B cell (primary cell): ENCODE measurements around the gene PARVA. TPM values are rescaled to one million over a fixed set of nuclear protein-coding genes. Genes with fewer than 3 reads are reported as not detected.

Experiments used
- ATAC-seq: fragments of 200-7000 bp; cut with Tn5 transposase; one replicate; pipeline ENCODE4 v1.10.0; 2021; ENCODE audit warnings: low read depth, mild to moderate bottlenecking, moderate number of reproducible peaks, moderate library complexity
- CTCF ChIA-PET: fragments of 350-600 bp; sonication (Branson Sonifier 250); formaldehyde crosslinking; loops from one replicate; lab custom pipeline; 2021; ENCODE audit warnings: antibody characterized with exemption, inconsistent platforms; lab: Charles Lee
- POLR2A ChIA-PET: fragments of 350-600 bp; sonication (Branson Sonifier 250); formaldehyde crosslinking; loops from one replicate; lab custom pipeline; 2021; ENCODE audit warnings: antibody characterized with exemption; lab: Charles Lee
- DNase-seq: peaks from one replicate; pipeline ENCODE4 v3.0.0; 2013
- H2AFZ ChIP-seq: 2 replicates; pipeline ENCODE4 v1.6.1; 2012; ENCODE audit warnings: mild to moderate bottlenecking, low read depth, low read length; ENCODE audit not compliant: insufficient read depth, poor library complexity, severe bottlenecking
- H3K27ac ChIP-seq, 2 donors: 1 replicate in 1 of 2; 2 replicates in 1 of 2; pipeline ENCODE4 v1.5.1; 2012 to 2013; ENCODE audit warnings: low read length in 2 of 2, mild to moderate bottlenecking in 2 of 2, moderate library complexity in 1 of 2
- H3K27me3 ChIP-seq, 4 experiments: fragments of 200-600 bp in 1 of 4; sonication (generic) in 1 of 4; replicated peaks in 1 of 4; 1 replicate in 2 of 4; 2 replicates in 2 of 4; pipeline versions ENCODE4 v1.6.1 to v1.7.0; 2013 to 2016; ENCODE audit warnings: low read length in 3 of 4, mild to moderate bottlenecking in 2 of 4, mixed read lengths in 1 of 4, moderate library complexity in 1 of 4; ENCODE audit not compliant: insufficient read depth in 4 of 4, control insufficient read depth in 3 of 4; ENCODE audit errors: control extremely low read depth in 1 of 4
- H3K36me3 ChIP-seq, 2 experiments: replicated peaks in 1 of 2; 1 replicate in 1 of 2; 2 replicates in 1 of 2; pipeline versions ENCODE4 v1.6.1 to v1.7.1; 2013; ENCODE audit warnings: low read length in 1 of 2; ENCODE audit not compliant: insufficient read depth in 2 of 2, control insufficient read depth in 1 of 2; ENCODE audit errors: control extremely low read depth in 1 of 2, extremely low read depth in 1 of 2
- H3K4me1 ChIP-seq, 2 donors: fragments of 200-600 bp in 1 of 2; sonication (generic) in 1 of 2; 1 replicate in 1 of 2; 2 replicates in 1 of 2; pipeline versions ENCODE4 v1.5.1 to v1.6.1; 2013 to 2017; ENCODE audit warnings: low read length in 2 of 2; ENCODE audit not compliant: control insufficient read depth in 2 of 2, insufficient read depth in 2 of 2
- H3K4me2 ChIP-seq: replicated peaks from 2 replicates; pipeline ENCODE3; 2012; ENCODE audit warnings: mild to moderate bottlenecking, low read depth, low read length; ENCODE audit not compliant: poor library complexity, severe bottlenecking
- H3K4me3 ChIP-seq, 5 experiments: fragments of 200-600 bp in 1 of 5; sonication (generic) in 1 of 5; 1 replicate in 3 of 5; 2 replicates in 2 of 5; pipeline versions ENCODE4 v1.5.1 to v1.7.0; 2011 to 2016; ENCODE audit warnings: low read length in 4 of 5, mild to moderate bottlenecking in 4 of 5, low read depth in 2 of 5, control low read depth in 1 of 5, moderate library complexity in 1 of 5; ENCODE audit not compliant: insufficient read depth in 1 of 5; ENCODE audit errors: control extremely low read depth in 1 of 5, extremely low read depth in 1 of 5
- H3K79me2 ChIP-seq: fragments of 200-600 bp; sonication (generic); one replicate; pipeline ENCODE4 v1.6.0; 2016; ENCODE audit warnings: low read length; ENCODE audit not compliant: control insufficient read depth, insufficient read depth
- H3K9ac ChIP-seq: fragments of 200-600 bp; sonication (generic); 2 replicates; pipeline ENCODE4 v1.6.1; 2017; ENCODE audit warnings: mild to moderate bottlenecking, low read length, moderate library complexity
- H3K9me3 ChIP-seq, 3 donors: one replicate each; pipeline versions ENCODE4 v1.6.1 to v1.7.1; 2013; ENCODE audit warnings: low read length in 2 of 3; ENCODE audit not compliant: control insufficient read depth in 2 of 3, insufficient read depth in 1 of 3; ENCODE audit errors: control extremely low read depth in 1 of 3
- H4K20me1 ChIP-seq: 2 replicates; pipeline ENCODE4 v1.6.0; 2012; ENCODE audit warnings: mild to moderate bottlenecking, low read length; ENCODE audit not compliant: insufficient read depth, control insufficient read depth, poor library complexity, severe bottlenecking
- H3K27ac Mint-ChIP-seq: one replicate; pipeline ENCODE4 v1.8.0; 2021; ENCODE audit warnings: mixed read lengths
- H3K27me3 Mint-ChIP-seq: one replicate; pipeline ENCODE4 v1.8.0; 2021; ENCODE audit warnings: mixed read lengths
- H3K4me1 Mint-ChIP-seq: one replicate; pipeline ENCODE4 v1.8.0; 2021; ENCODE audit warnings: mixed read lengths
- H3K4me3 Mint-ChIP-seq: one replicate; pipeline ENCODE4 v1.8.0; 2021; ENCODE audit warnings: mixed read lengths
- H3K9me3 Mint-ChIP-seq: one replicate; pipeline ENCODE4 v1.8.0; 2022; ENCODE audit warnings: mixed read lengths; ENCODE audit not compliant: insufficient read depth
- CTCF ChIP-seq: fragments of 200-600 bp; IDR thresholded peaks from one replicate; pipeline ENCODE4 v1.8.0; 2022; ENCODE audit warnings: antibody characterized with exemption, mild to moderate bottlenecking
- EZH2 ChIP-seq: IDR thresholded peaks from 2 replicates; pipeline ENCODE4 v1.6.1; 2012; ENCODE audit warnings: borderline replicate concordance, low read depth, mild to moderate bottlenecking, moderate library complexity, low read length; ENCODE audit not compliant: insufficient read depth, poor library complexity, severe bottlenecking
- WGBS: methylation state at CpG from one replicate; pipeline ENCODE4 v1.1.5; 2013; ENCODE audit warnings: missing lambda C conversion rate; ENCODE audit not compliant: insufficient coverage; 5-methylcytosine and 5-hydroxymethylcytosine counted together
- intact Hi-C: fragments of 100-400 bp; cut with micrococcal nuclease; formaldehyde crosslinking; loops from one replicate; pipeline ENCODE4 v1.10.0; 2022
- polyA plus RNA-seq: library from polyadenylated mRNA; depleted of rRNA; stranded (reverse); fragments of >200 nt; gene quantifications from 2 replicates; pipeline ENCODE4 v1.2.3, GENCODE V29; 2012
- total RNA-seq, 2 donors: library from RNA; stranded (reverse); fragments of 120-200 nt in 1 of 2; gene quantifications; 1 replicate in 1 of 2; 2 replicates in 1 of 2; pipeline versions ENCODE4 v1.2.3 to v1.2.4, GENCODE V29; 2013 to 2022

Gene PARVA
- total and polyA plus RNA-seq, 2 donors (not counting 1 experiment from before 2014, with no cell fraction given) = not detected

GRCh38 chr11:12529793-12530192, 152.4 kb downstream of the PARVA start:
- H3K4me2 ChIP-seq = no peak overlapping the region
- H3K4me3 ChIP-seq = no peak overlapping the region
- intact Hi-C loops = no loop called here
- Mint-ChIP-seq H3K9me3 (no peaks in the 10 kb centered on the region), H3K4me1 (no peaks in the 10 kb centered on the region), H3K27me3 (no peaks in the 10 kb centered on the region), H3K27ac (no peak overlapping the region), H3K4me3 (no peak overlapping the region)
- H4K20me1 ChIP-seq = no peaks in the 10 kb centered on the region
- CTCF ChIA-PET = no interaction called here
- no peak overlapping the region for H3K9ac ChIP-seq
- H3K27ac ChIP-seq = no peak overlapping the region
- no peak for ATAC-seq
- no peak overlapping the region for H2AFZ ChIP-seq
- no peaks in the 10 kb centered on the region for H3K9me3 ChIP-seq
- H3K4me1 ChIP-seq = no peaks in the 10 kb centered on the region
- no peaks in the 10 kb centered on the region for H3K79me2 ChIP-seq
- no peaks in the 10 kb centered on the region for H3K27me3 ChIP-seq
- TF ChIP-seq CTCF (no peak), EZH2 (no peak)
- POLR2A ChIA-PET = no interaction called here
- no peak for DNase-seq
- no peaks in the 10 kb centered on the region for H3K36me3 ChIP-seq

GRCh38 chr11:12531020-12531419, 153.6 kb downstream of the PARVA start:
- Mint-ChIP-seq H3K4me3 (no peak overlapping the region), H3K9me3 (no peaks in the 10 kb centered on the region), H3K27ac (no peak overlapping the region), H3K27me3 (no peaks in the 10 kb centered on the region), H3K4me1 (no peaks in the 10 kb centered on the region)
- 81% methylated on average over 2 of the region's 5 CpGs for WGBS
- no peak for DNase-seq
- Histone ChIP-seq H3K9me3 (no peaks in the 10 kb centered on the region), H3K27me3 (no peaks in the 10 kb centered on the region), H3K9ac (no peak overlapping the region), H3K27ac (no peak overlapping the region), H3K79me2 (no peaks in the 10 kb centered on the region), H3K4me1 (no peaks in the 10 kb centered on the region), H2AFZ (no peak overlapping the region), H3K4me3 (no peak overlapping the region), H3K36me3 (no peaks in the 10 kb centered on the region), H4K20me1 (no peaks in the 10 kb centered on the region), H3K4me2 (no peak overlapping the region)
- POLR2A ChIA-PET = no interaction called here
- no peak for ATAC-seq
- CTCF ChIA-PET = no interaction called here
- TF ChIP-seq EZH2 = no peak
- TF ChIP-seq CTCF = no peak
- intact Hi-C loops = no loop called here
